GM12878 (cell line): Measurements from ENCODE around the gene DNAJA4. TPM values are rescaled to one million over a fixed set of nuclear protein-coding genes. Genes with fewer than 3 reads are reported as not detected.

ENCODE experiments used
- ATAC-seq: fragments of 200-7000 bp; cut with Tn5 transposase; 3 replicates; pipeline ENCODE4 v1.9.1; 2020; ENCODE audit warnings: mild to moderate bottlenecking, moderate library complexity
- BruUV-seq: library from RNA; stranded (reverse); fragments of 400-500 nt; replicated peaks from 2 replicates; lab custom pipeline; 2021; lab: Mats Ljungman, UMichigan
- CTCF ChIA-PET: fragments of 300-600 bp; sonication (Branson Sonifier 250); formaldehyde crosslinking; extraction: SDS; loops from one replicate; lab custom pipeline; 2021; ENCODE audit warnings: inconsistent platforms; lab: Yijun Ruan, JAX
- POLR2A ChIA-PET: fragments of 350-600 bp; formaldehyde crosslinking; extraction: SDS; loops from one replicate; lab custom pipeline; 2021; ENCODE audit warnings: inconsistent platforms; lab: Charles Lee
- RAD21 ChIA-PET: fragments of 300-600 bp; sonication (Branson Sonifier 250); formaldehyde crosslinking; loops from one replicate; lab custom pipeline; 2023; ENCODE audit warnings: antibody characterized with exemption; ENCODE audit not compliant: unreplicated experiment; lab: Charles Lee
- SMC1A ChIA-PET: fragments of 300-600 bp; sonication (Branson Sonifier 250); formaldehyde crosslinking; loops from one replicate; lab custom pipeline; 2023; ENCODE audit not compliant: unreplicated experiment, uncharacterized antibody; lab: Charles Lee
- DNase-seq: peaks from one replicate; pipeline ENCODE4 v3.0.0-alpha.2; 2011; ENCODE audit warnings: low read depth, low spot score
- FAIRE-seq: peaks from 3 replicates; lab custom pipeline; 2011; peaks lifted over from hg19 to GRCh38; lab: Jason Lieb, UNC
- H2AFZ ChIP-seq: 2 replicates; pipeline ENCODE4 v1.6.0; 2011; ENCODE audit warnings: low read depth, low read length, control low read depth; ENCODE audit not compliant: control insufficient read depth
- H3K27ac ChIP-seq: 2 replicates; pipeline ENCODE4 v1.5.1; 2011; ENCODE audit warnings: control low read depth; ENCODE audit not compliant: control insufficient read depth, insufficient read depth
- H3K27me3 ChIP-seq, 2 experiments: replicated peaks in 1 of 2; 2 replicates each; pipeline versions ENCODE4 v1.6.0 to v1.6.1; 2011; ENCODE audit warnings: low read length in 1 of 2; ENCODE audit not compliant: control insufficient read depth in 2 of 2, insufficient read depth in 2 of 2
- H3K36me3 ChIP-seq, 2 experiments: 2 replicates each; pipeline ENCODE4 v1.5.1; 2011; ENCODE audit warnings: low read length in 1 of 2; ENCODE audit not compliant: control insufficient read depth in 2 of 2, insufficient read depth in 2 of 2
- H3K4me1 ChIP-seq: 2 replicates; pipeline ENCODE4 v1.6.1; 2011; ENCODE audit warnings: mild to moderate bottlenecking, low read length, moderate library complexity, mixed read lengths; ENCODE audit not compliant: control insufficient read depth, insufficient read depth
- H3K4me2 ChIP-seq: 2 replicates; pipeline ENCODE4 v1.6.0; 2011; ENCODE audit warnings: control low read depth; ENCODE audit not compliant: control insufficient read depth, insufficient read depth
- H3K4me3 ChIP-seq: fragments of 200-600 bp; sonication (generic); 2 replicates; pipeline ENCODE4 v1.5.1; 2016
- H3K79me2 ChIP-seq: 2 replicates; pipeline ENCODE4 v1.6.0; 2011; ENCODE audit warnings: low read length; ENCODE audit not compliant: control insufficient read depth, insufficient read depth
- H3K9ac ChIP-seq: 2 replicates; pipeline ENCODE4 v1.8.0; 2011; ENCODE audit warnings: low read length, control low read depth, mixed read lengths; ENCODE audit not compliant: control insufficient read depth, insufficient read depth
- H3K9me3 ChIP-seq: replicated peaks from 3 replicates; pipeline ENCODE4 v1.5.1; 2011; ENCODE audit warnings: mild to moderate bottlenecking, low read length; ENCODE audit not compliant: control insufficient read depth, insufficient read depth
- H4K20me1 ChIP-seq: 2 replicates; pipeline ENCODE4 v1.6.0; 2011; ENCODE audit not compliant: control insufficient read depth, insufficient read depth
- ASH2L ChIP-seq: fragments of 300-600, 200-600 bp; sonication (generic); IDR thresholded peaks from 2 replicates; pipeline ENCODE4 v1.6.1; 2017; ENCODE audit warnings: low read depth, mild to moderate bottlenecking, borderline replicate concordance
- BCL11A ChIP-seq: IDR thresholded peaks from 2 replicates; pipeline ENCODE4 v1.6.1; 2011; ENCODE audit warnings: low read depth, low read length
- BHLHE40 ChIP-seq, 2 experiments: fragments of 450-650 bp in 1 of 2; IDR thresholded peaks; 2 replicates each; pipeline ENCODE4 v1.6.1; 2011 to 2017; ENCODE audit warnings: low read depth in 2 of 2, borderline replicate concordance in 1 of 2, improper control_type of control experiment in 1 of 2, low read length in 1 of 2, mild to moderate bottlenecking in 1 of 2
- FOS ChIP-seq: IDR thresholded peaks from 3 replicates; pipeline ENCODE4 v1.6.1; 2011; ENCODE audit warnings: borderline replicate concordance; ENCODE audit not compliant: insufficient read length; ENCODE audit errors: extremely low read depth
- KDM1A ChIP-seq: fragments of 200-600 bp; sonication (generic); IDR thresholded peaks from 2 replicates; pipeline ENCODE4 v1.6.1; 2016; ENCODE audit warnings: borderline replicate concordance
- MXI1 ChIP-seq: fragments of 150-350 bp; IDR thresholded peaks from 2 replicates; pipeline ENCODE4 v1.6.1; 2011; ENCODE audit warnings: low read depth, mild to moderate bottlenecking, inconsistent platforms, low read length, improper control_type of control experiment
- NFXL1 ChIP-seq: fragments of 450-650 bp; IDR thresholded peaks from 2 replicates; pipeline ENCODE4 v1.6.1; 2017; ENCODE audit warnings: antibody characterized with exemption, mild to moderate bottlenecking, borderline replicate concordance
- PML ChIP-seq: IDR thresholded peaks from 2 replicates; pipeline ENCODE4 v1.6.1; 2012; ENCODE audit warnings: low read length, inconsistent platforms
- RCOR1 ChIP-seq: conservative IDR thresholded peaks from 2 replicates; pipeline ENCODE4 v1.6.1; 2012; ENCODE audit warnings: low read depth, low read length, improper control_type of control experiment
- SREBF1 ChIP-seq: IDR thresholded peaks from 2 replicates; pipeline ENCODE4 v1.6.1; 2012; ENCODE audit warnings: mild to moderate bottlenecking, low read length
- STAT3 ChIP-seq: IDR thresholded peaks from 2 replicates; pipeline ENCODE4 v1.6.1; 2011; ENCODE audit warnings: low read depth, low read length, improper control_type of control experiment
- ZNF217 ChIP-seq: fragments of 450-650 bp; IDR thresholded peaks from 2 replicates; pipeline ENCODE4 v1.6.1; 2017; ENCODE audit warnings: antibody characterized with exemption, mild to moderate bottlenecking
- ZSCAN29 ChIP-seq: fragments of 450-650 bp; IDR thresholded peaks from 2 replicates; pipeline ENCODE4 v1.6.1; 2017; ENCODE audit warnings: mild to moderate bottlenecking, moderate library complexity
- WGBS: methylation state at CpG from one replicate; pipeline ENCODE4 v1.1.6; 2016; ENCODE audit warnings: low lambda C conversion rate; ENCODE audit not compliant: insufficient replicate concordance, insufficient coverage; ENCODE audit errors: missing lambda C conversion rate; 5-methylcytosine and 5-hydroxymethylcytosine counted together
- in situ Hi-C: fragments of 300-500 bp; cut with MboI; formaldehyde crosslinking; loops from 9 replicates; pipeline ENCODE4 v1.14.3; 2018; ENCODE audit warnings: mixed read lengths
- intact Hi-C: fragments of 100-400 bp; cut with micrococcal nuclease; formaldehyde crosslinking; loops from one replicate; pipeline ENCODE4 v1.14.2; 2022; ENCODE audit not compliant: unreplicated experiment
- polyA plus RNA-seq, 11 experiments: library from polyadenylated mRNA; depleted of rRNA in 4 of 11; unstranded in 6 of 11; stranded (reverse) in 5 of 11; fragments of >200 nt; fragmentation: Nextera tagmentation in 4 of 11; fragmentation: Illumina TruSeq in 1 of 11; extraction: Ambion mirVana in 4 of 11; extraction: Trizol in 1 of 11; gene quantifications; 1 replicate in 1 of 11; 2 replicates in 10 of 11; pipeline versions ENCODE4 v1.2.1 to v1.2.3, GENCODE V29; 2011 to 2016; ENCODE audit warnings: inconsistent platforms in 2 of 11, missing spikeins in 2 of 11, low read depth in 1 of 11
- total RNA-seq, 4 experiments: library from RNA; depleted of rRNA in 3 of 4; stranded (reverse); fragments of >200 nt in 3 of 4; fragmentation: Illumina TruSeq in 1 of 4; extraction: Trizol in 1 of 4; gene quantifications; 2 replicates each; pipeline versions ENCODE4 v1.2.1 to v1.2.3, GENCODE V29; 2013 to 2021
- TF ChIP-seq, protein P1 (sequence below): fragments of 150-350 bp; IDR thresholded peaks from 2 replicates; pipeline ENCODE4 v1.6.1; 2014; ENCODE audit warnings: mild to moderate bottlenecking, low read depth, low read length
- TF ChIP-seq, protein P2 (sequence below): fragments of 450-650 bp; IDR thresholded peaks from 2 replicates; pipeline ENCODE4 v1.6.1; 2017; ENCODE audit warnings: mild to moderate bottlenecking, low read depth, inconsistent platforms; ENCODE audit not compliant: poor library complexity, severe bottlenecking

Gene DNAJA4
- total and polyA plus RNA-seq, 10 of the 15 experiments (the other 5 are each of a cell fraction or from before 2014, with no cell fraction given): 0.01 to 10.4 (median 4.1) TPM

DNA sequence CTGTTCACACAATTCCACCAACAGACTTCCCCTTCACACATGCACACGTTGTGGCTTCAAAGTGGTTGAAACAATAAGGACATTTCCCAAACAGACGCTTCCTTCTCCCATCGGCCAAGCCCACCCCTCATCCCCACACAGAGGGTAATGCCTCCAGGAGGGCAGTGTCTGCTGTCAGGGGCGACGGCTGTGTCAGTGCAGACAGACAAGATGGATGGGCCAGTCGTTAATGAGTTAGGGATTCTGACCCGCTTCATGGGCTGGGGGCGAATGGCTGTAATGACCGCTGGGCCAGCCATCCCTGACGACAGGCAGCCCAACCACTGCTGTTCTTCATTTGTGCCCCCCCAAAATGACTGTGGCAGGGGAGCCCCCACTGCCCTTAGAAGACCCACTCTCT, 55.2 kb downstream of the DNAJA4 start:
- FAIRE-seq: no peak
- intact Hi-C loops: no loop called here
- H3K4me1 ChIP-seq: no peaks in the 10 kb centered on the region; the same call in 1 of the 2 replicates
- 0 out of 4 replicates have a peak, but pooled peaks cover 0 to 1% of the 10 kb centered on the region in 2 experiments for H3K27me3 ChIP-seq
- RAD21 ChIA-PET: no interaction called here
- no peaks in the 10 kb centered on the region for H3K36me3 ChIP-seq
- H3K27ac ChIP-seq: no peak overlapping the region
- WGBS: 38% methylated on average over 10 of the region's 10 CpGs
- no peak overlapping the region for H3K9ac ChIP-seq
- no peak overlapping the region for H2AFZ ChIP-seq
- no peak for ATAC-seq
- BruUV-seq: no TSS peak
- H3K4me2 ChIP-seq: no peak overlapping the region
- H3K4me3 ChIP-seq: no peak overlapping the region
- in situ Hi-C loops: loop anchor here (10.0 kb wide), 1 partner anchor 95 kb away; no protein-coding TSS in a partner anchor
- TF ChIP-seq SREBF1: no peak
- 0 out of 4 replicates have a peak, but pooled peaks of 1 of the 2 experiments have one; percentile 8 for TF ChIP-seq BHLHE40 (IDR thresholded peaks at IDR 0.05; ENCODE audit: borderline replicate concordance in 1 of 2, low read depth in 2 of 2, low read length in 1 of 2)
- POLR2A ChIA-PET: no interaction called here
- no peak for DNase-seq
- no peaks in the 10 kb centered on the region for H3K79me2 ChIP-seq
- SMC1A ChIA-PET: no interaction called here
- CTCF ChIA-PET: no interaction called here
- no peaks in the 10 kb centered on the region for H3K9me3 ChIP-seq
- H4K20me1 ChIP-seq: no peaks in the 10 kb centered on the region

DNA sequence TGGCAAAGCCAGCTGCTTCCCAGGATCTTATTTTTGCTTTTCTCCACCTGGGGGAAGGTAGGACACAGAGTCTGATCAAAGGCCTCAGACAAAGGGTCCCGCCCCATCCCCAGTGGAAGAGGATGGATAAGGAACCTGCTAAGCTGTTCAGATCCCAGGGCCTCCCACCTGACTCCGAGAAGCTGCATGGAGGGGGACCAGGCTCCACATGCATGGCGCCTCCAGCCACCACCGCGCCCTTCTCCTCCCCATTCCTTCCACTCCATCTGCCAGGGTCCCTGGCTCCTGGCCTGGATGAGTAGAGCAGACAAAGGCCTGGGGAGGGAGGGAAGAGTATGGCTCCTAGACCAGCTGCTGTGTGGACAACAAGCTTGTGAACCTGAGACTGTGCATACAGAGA, 55.8 kb downstream of the DNAJA4 start:
- Histone ChIP-seq H3K4me2 (no peak overlapping the region), H3K4me3 (no peak overlapping the region), H3K4me1 (no peaks in the 10 kb centered on the region; the same call in 1 of the 2 replicates), H3K36me3 (no peaks in the 10 kb centered on the region), H4K20me1 (no peaks in the 10 kb centered on the region), H3K79me2 (no peaks in the 10 kb centered on the region), H3K9ac (no peak overlapping the region), H3K27me3 (0 out of 4 replicates have a peak, but pooled peaks cover 0 to 1% of the 10 kb centered on the region in 2 experiments), H2AFZ (no peak overlapping the region), H3K27ac (no peak overlapping the region), H3K9me3 (no peaks in the 10 kb centered on the region)
- FAIRE-seq (no peak), ATAC-seq (no peak), DNase-seq (no peak)
- in situ Hi-C loops: no loop called here
- WGBS: 64% methylated on average over 5 of the region's 5 CpGs
- ChIA-PET CTCF (interaction anchor here (1.3 to 1.5 kb wide), 2 partner anchors 9 to 104 kb away, joined by 3 read pairs; no protein-coding TSS in a partner anchor), RAD21 (no interaction called here), SMC1A (interaction anchor here (1.9 kb wide), 1 partner anchor 12 kb away, joined by 6 read pairs; no protein-coding TSS in a partner anchor), POLR2A (no interaction called here)
- no TSS peak for BruUV-seq
- intact Hi-C loops: no loop called here
- TF ChIP-seq FOS (no peak), ASH2L (no peak), PML (no peak), STAT3 (no peak), ZSCAN29 (no peak), MXI1 (no peak), KDM1A (no peak), ZNF217 (no peak), RCOR1 (no peak), BCL11A (no peak), NFXL1 (no peak)
- TF ChIP-seq, protein P1, sequence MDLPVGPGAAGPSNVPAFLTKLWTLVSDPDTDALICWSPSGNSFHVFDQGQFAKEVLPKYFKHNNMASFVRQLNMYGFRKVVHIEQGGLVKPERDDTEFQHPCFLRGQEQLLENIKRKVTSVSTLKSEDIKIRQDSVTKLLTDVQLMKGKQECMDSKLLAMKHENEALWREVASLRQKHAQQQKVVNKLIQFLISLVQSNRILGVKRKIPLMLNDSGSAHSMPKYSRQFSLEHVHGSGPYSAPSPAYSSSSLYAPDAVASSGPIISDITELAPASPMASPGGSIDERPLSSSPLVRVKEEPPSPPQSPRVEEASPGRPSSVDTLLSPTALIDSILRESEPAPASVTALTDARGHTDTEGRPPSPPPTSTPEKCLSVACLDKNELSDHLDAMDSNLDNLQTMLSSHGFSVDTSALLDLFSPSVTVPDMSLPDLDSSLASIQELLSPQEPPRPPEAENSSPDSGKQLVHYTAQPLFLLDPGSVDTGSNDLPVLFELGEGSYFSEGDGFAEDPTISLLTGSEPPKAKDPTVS: no peak
- TF ChIP-seq, protein P2, sequence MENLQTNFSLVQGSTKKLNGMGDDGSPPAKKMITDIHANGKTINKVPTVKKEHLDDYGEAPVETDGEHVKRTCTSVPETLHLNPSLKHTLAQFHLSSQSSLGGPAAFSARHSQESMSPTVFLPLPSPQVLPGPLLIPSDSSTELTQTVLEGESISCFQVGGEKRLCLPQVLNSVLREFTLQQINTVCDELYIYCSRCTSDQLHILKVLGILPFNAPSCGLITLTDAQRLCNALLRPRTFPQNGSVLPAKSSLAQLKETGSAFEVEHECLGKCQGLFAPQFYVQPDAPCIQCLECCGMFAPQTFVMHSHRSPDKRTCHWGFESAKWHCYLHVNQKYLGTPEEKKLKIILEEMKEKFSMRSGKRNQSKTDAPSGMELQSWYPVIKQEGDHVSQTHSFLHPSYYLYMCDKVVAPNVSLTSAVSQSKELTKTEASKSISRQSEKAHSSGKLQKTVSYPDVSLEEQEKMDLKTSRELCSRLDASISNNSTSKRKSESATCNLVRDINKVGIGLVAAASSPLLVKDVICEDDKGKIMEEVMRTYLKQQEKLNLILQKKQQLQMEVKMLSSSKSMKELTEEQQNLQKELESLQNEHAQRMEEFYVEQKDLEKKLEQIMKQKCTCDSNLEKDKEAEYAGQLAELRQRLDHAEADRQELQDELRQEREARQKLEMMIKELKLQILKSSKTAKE: no peak
